Kasumi-1 (cell line): ENCODE measurements around the gene POLR1C.
"Not testable (repeated sequence)": the region's sequence is repeated elsewhere in the genome, so short reads cannot be mapped to it uniquely, and the experiment has no call there.

Source experiments
- DNase-seq, 2 experiments: peaks; one replicate each; lab custom pipeline; 2025; lab: John Stamatoyannopoulos, UW

The POLR1C gene

GRCh38 chr6:43516697-43517504 lies at the start of gene POLR1C, which contains the start of gene YIPF3:
POLR1C (plus strand) TSS chr6:43517089; CDS start chr6:43517110, 21 bp downstream.
YIPF3 (minus strand) TSS chr6:43516926; CDS start chr6:43516807, 119 bp downstream.
- DNase-seq, result peak; percentile 97 to 99

GRCh38 chr6:43467265-43467664 lies 49.6 kb upstream of the POLR1C start:
- DNase-seq, result not testable (repeated sequence)

GRCh38 chr6:43467752-43468151 lies 49.1 kb upstream of the POLR1C start:
- DNase-seq, result no peak

GRCh38 chr6:43468240-43468639 lies 48.6 kb upstream of the POLR1C start:
- DNase-seq, result no peak

- DNase-seq, result no peak
Measured at GRCh38 chr6:43468748-43469681, 47.9 kb upstream of the POLR1C start.

- DNase-seq, result no peak
Measured at GRCh38 chr6:43469947-43470346, 46.9 kb upstream of the POLR1C start.

GRCh38 chr6:43471399-43471798 lies 45.5 kb upstream of the POLR1C start:
- no peak for DNase-seq

- no peak for DNase-seq
Measured at GRCh38 chr6:43472515-43472914, 44.4 kb upstream of the POLR1C start.

GRCh38 chr6:43475516-43475915 lies 41.4 kb upstream of the POLR1C start:
- DNase-seq, result no peak

- peak in 1 of 2 experiments; percentile 36 for DNase-seq
Measured at GRCh38 chr6:43476746-43477145, 40.1 kb upstream of the POLR1C start.

GRCh38 chr6:43477235-43478007 lies 39.5 kb upstream of the POLR1C start, which contains the start of gene TJAP1:
TJAP1 (plus strand) TSS chr6:43477570; CDS start chr6:43499002, 21,432 bp downstream.
- peak; percentile 64 to 70 for DNase-seq

GRCh38 chr6:43478008-43478372 lies 38.9 kb upstream of the POLR1C start:
- DNase-seq, result no peak

GRCh38 chr6:43481075-43481474 lies 35.8 kb upstream of the POLR1C start:
- no peak for DNase-seq

GRCh38 chr6:43481591-43482236 lies 35.2 kb upstream of the POLR1C start:
- no peak for DNase-seq

- DNase-seq, result no peak
Measured at GRCh38 chr6:43488667-43489276, 28.1 kb upstream of the POLR1C start.

GRCh38 chr6:43489277-43490072 lies 27.4 kb upstream of the POLR1C start:
- DNase-seq, result no peak

- DNase-seq, result no peak
Measured at GRCh38 chr6:43490523-43490939, 26.4 kb upstream of the POLR1C start.

GRCh38 chr6:43491750-43492661 lies 24.9 kb upstream of the POLR1C start:
- DNase-seq, result no peak

GRCh38 chr6:43492673-43493072 lies 24.2 kb upstream of the POLR1C start:
- no peak for DNase-seq
